Measurements from ENCODE around the gene PLEKHH1. TPM values are rescaled to one million over a fixed set of nuclear protein-coding genes. Genes with fewer than 3 reads are reported as not detected.

The PLEKHH1 gene
- polyA plus RNA-seq (2013, experiment 1 of 2; ENCODE audit: insufficient read length) = 0.84 TPM
- polyA plus RNA-seq (2013, experiment 2 of 2; ENCODE audit: insufficient read length) = 0.86 TPM

DNA sequence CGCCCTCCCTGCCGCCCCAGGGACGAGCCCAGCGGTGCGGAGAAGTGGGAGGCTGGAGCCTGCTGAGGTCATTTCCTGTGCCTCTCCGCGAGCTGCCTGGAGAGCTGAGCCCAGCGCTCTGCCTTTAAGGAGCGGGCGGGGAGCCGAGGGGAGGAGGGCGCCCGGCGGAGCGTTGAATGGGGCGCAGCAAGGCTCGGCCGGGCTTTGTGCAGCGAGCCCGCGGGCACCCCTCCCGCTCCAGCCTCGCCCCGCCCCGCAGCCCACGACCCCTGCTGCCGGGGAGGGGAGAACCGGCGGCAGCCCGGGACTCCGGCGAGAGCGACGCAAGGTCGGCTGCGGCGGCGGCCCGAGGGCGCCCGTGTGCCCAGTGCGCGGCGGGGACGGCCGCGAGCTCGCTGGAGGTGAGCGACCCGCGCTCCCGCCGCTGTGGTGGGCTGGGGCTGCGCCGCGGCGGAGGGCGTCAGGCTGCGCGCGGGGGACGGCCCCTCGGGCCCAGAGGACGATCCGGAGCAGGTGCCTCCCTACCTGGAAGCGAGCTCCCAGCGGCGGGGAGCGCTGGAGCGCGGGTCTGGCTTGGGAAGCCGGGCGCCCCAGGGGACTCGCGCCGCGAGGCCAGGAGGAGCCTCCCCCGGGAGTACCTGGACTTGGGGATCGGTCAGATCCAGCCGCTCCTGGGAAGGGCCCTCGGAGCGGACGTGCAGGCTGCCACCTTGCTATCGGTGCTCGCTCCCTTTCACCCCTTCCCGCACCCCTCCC is at the start of gene PLEKHH1:
PLEKHH1 (plus strand) TSS at position 293 of the 756 bp plus-strand sequence. CDS start 8,578 bp downstream, outside the sequence.
- DNase-seq = peak; percentile 65

DNA sequence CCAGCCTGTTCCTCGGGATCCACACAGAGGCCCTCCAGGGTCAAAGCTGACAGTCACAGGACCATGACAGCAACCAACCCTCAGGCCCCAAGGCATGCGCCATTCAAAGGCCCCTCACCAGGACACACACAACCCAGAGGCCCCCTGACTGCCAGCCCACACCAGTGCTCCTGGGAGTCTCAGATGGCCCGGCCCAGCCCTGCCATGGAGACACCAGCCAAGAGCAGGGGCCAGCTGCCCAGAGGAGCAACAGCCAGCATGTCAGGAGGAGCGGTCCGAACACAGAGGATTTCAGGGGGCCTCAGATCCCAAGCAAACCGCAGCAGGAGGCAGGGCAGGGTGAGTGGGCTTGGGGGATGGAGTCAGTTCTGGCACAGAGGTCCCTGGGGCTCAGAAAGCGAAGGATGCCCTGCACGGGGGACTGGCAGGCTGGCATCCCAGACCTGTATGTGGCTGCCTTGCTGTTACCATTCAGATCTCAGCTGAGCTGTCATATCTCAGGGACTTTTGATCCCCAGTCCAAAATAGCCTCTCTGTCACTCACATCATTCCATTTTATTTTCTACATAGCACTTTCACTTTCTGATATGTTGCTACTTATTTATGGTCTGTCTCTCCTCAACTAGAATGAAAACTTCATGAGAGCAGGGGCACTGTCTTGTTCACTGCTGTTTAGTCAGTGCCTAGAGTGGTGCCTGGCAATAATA is 49.4 kb upstream of the PLEKHH1 start:
- DNase-seq = no peak

DNA sequence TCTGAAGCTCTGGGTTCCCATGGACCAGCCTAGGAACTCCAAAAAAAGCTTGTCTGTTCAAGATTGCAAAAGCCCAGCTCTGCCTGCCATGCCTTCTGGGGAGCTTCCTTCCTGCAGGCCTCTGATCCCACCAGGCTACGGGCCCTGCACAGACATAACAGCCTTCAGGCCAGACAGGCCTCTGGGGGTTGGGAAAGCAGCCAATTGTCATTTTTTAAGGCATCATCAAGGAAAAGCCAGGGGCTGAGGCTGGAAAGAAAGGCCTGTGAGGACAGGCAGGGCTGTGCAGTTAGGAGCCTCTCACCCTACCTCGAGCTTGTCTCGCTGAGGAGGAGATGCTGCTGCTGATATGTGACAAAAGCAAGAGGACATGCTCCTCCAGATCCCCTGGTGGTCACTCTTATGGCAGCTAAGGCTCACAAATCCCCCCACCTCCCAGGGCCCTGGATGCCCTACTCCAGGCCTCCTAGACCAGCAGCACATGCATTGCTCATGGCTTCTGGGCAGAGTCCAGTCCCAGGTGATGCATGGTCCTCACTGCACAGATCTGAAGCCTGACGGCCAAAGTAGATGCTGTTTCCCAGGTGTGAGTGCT is 47.5 kb upstream of the PLEKHH1 start:
- DNase-seq = peak; percentile 58

DNA sequence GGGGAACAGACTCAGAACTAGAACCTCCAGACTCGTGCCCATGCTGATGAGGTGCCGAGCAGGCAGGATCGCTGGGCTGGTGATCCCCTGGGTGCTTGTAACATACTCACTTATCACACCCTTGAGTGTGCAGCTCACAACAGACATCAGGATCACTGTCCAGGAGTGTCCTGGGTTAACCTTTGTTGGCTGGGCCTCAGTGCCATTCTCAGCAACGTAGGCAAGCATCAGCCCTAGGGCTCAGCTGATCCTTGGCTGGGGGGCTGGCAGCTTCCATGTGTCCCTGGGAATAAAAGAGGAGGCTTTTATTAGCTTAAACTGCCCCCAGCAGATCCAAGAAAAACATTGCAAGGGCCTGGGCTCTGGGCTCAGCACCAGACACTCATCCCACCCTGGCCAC is 46.2 kb upstream of the PLEKHH1 start:
- DNase-seq = no peak

DNA sequence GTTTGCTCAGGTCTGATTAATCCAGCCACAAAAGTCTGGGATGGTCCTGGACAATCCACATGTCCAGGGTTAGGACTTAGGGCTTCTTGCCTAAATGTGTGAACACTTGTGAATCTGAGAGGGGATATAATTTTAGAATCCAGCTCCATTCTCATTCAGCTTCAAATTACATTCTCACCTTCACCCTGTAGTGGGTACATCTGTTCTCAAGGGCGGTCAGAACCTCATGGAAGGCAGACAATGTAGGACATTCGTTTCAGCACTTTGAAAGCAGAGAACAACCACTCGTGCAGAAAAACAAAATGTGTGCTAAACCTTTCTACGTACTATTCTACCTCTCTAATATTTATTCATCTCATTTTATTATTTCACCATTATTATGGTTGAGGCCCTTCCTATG is 45.8 kb upstream of the PLEKHH1 start:
- DNase-seq = no peak

DNA sequence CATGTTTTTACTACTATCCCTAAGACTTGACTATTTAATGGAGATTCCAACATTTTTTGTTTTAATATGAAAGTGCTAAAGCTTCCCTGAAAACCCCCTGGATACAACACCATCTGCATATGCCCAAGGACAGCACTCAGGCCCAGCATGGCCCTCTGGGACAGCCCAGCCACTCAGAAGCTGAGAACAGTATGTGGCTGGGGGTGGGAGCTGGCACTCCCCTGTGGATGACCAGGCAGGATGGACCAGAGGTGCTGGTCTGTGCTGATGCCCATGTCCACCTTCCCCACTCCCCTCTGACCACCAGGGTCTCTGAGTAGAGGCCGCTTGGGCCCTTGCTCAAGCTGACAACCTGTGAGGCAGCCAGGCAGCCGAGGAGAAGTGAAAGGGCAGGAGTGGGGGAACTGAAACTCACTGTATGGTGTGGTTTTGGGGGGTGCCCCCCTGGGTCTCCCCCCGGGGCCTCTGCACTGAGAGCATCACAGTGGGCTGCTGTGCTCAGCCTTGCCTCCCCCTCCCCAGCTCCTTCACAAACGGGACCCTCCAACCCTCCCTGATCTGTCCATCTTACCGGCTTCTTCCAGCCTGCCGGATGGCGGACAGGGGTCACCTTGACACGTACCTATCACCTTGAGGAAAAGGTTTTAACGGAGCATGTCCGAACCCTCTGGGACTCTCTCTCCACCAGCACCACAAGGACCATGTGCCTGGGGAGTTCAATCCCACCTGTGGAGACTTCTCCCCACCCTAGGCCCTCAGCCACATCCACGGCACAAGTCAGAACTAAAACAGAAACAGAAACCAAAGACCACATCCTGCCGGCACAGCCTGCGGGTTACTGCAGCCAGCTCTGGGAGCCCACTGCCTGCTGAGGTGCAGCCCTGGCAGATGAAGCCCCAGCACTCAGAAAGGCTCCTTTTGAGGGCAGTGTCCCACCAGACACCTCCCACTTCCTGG is 44.9 kb upstream of the PLEKHH1 start, which contains the start of gene TMEM229B:
TMEM229B (minus strand) TSS at position 785 of the 957 bp plus-strand sequence. CDS start 14,798 bp downstream, outside the sequence.
- no peak for DNase-seq

DNA sequence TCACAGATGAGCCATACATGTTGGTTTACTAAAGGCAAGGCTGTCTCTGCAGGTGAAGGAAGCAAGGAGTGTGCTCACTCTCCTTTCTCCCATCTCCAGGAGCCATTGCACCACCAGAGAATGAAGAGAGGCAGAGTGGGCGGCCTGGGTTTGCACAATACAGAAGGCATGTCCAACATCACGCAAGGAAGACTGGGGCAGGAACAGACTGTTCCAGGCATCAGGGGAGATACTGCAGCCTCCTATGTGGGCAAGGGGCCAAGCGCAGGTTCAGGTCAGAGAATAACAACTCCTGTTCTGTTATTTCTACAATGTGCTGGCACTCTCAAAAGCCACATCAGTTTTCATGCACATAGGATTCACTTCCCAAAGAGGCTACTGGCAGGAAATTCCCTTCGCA is 42.9 kb upstream of the PLEKHH1 start:
- no peak for DNase-seq

DNA sequence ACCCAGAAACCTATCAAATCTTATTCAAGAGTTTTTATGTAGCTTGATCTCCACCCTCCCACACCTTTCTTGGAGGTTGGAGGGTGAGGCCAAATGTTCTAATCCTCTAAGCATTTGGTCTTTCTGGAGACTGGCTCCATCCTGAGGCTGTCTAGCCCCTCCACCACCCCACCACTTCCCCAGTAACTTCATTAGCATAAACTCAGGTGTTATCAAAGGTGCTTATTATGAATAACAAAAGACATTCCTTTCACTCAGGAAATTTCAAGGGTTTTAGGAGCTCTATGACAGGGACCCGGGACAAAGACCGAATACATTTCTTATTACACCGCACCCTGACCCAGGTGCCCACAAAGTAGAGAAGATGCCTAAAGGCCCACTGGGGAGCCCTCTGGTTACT is 41.8 kb upstream of the PLEKHH1 start:
- DNase-seq = no peak

DNA sequence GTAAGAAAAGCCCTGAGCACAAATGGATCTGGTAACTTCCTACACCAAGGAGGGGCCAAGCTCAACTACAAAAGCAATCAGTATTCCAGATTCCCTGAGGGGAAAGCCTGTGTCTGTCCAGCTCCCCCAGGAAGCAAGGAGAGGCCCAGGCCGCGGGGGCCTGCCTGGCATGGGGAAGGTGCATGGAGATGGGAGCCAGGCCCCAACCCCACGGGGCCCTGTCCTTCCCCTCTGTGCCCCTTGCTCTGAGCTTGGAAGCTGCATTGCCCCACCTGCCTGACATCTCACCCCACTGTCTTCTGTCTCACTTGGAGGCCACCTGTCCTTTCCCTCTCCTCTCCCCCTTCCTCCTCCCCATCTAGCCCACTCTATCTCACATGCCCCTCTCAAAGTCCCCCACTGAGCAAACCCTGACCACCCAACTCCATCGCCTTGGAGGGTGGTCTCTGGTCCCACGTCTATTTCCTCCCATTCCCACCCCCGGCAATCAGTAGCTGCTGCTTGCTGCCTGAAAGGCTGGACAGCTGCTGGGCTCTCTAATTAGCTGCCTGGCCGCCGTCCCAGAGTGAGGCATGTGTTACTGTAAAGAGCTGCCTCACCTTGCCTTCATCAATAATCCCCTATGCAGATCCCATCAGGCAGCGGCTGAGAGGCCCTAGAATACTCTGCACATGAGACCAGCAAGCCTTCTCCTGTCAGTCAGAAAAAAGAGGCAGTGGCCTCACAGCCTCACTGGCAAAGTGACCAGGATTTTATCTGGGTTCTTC is 41.2 kb upstream of the PLEKHH1 start:
- no peak for DNase-seq

DNA sequence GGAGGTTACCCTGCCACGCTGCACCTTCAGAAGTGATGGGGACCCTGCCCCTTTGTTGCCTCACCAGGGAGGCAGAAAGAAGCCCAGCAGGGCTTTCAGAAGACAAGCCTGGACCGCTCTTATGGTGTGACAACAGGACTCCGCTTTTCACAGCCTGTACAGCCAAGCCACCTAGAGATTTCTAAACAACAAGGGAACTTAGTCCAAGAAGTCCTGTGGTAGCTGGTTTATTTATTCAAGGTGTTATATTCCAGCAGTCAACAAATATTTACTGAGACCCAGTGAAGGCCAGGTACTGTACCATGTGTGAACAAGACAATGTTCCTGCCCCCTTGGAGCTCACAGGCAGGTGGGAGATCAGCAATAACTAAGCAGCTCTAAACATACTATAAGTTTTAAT is 40.6 kb upstream of the PLEKHH1 start:
- DNase-seq = no peak

DNA sequence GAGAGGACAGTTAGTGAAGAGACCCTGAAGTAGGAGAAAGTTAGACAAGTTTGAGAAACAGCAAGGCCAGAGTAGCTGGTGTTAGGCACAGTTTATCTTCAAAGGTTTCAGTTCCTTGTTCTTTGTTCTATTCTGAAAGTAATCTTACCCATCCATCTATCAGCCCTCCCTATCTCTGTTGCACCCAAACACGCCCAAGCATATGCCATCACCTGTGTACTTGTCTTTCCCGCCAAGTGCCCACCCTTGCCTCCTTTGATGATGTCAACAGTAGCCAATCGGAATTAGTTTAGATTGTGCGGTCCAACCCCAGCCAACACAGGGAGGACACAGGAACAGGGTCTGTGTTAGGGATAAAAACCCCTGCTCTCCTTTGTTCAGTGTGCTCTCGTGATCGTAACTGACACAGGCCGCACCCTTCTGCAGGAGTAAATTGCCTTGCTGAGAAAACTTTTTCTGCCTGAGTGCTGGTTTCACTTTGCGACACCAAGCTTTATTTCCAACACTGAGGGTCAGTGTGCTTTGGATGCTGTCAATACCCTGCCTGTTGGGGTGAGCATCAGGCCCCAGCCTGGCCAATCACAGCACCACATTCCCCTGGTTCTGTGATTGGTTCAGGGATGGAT is 39.9 kb upstream of the PLEKHH1 start:
- DNase-seq = no peak

DNA sequence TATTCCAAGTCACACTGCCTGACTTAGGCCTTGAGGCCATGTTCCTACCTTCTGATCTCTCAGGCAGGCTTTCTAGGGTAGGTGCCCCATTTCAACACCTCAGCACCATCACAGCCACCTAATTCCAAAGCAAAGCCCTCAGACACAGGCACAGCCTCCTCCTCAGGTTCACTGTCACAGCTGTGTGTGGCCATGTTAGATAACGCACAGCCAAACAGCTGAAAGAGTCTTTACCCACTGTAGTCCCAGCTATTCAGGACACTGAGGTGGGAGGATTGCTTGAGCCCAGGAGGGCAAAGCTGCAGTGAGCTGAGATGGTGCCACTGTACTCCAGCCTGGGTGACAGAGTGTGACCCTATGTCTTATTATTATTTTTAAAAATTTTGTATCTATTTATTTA is 37.3 kb upstream of the PLEKHH1 start:
- DNase-seq = no peak

DNA sequence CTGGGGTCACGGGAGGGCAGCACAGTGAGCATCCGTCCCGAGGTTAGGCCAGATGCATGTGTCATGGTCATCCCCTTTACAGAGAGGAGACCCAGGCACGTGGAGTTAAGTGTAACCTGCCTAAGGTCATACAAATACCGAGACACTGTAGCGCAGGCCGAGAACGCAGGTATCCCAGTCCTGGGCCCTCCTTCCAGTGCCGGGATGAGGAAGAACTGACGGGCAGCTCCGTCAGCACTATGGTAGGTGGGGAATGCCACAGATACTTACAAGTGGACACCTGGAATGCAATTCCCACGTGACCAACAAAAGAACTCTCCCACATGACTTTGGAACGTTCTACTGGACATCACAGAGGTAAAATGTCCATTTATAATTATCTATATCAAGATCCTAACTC is 35.9 kb upstream of the PLEKHH1 start:
- DNase-seq = no peak

DNA sequence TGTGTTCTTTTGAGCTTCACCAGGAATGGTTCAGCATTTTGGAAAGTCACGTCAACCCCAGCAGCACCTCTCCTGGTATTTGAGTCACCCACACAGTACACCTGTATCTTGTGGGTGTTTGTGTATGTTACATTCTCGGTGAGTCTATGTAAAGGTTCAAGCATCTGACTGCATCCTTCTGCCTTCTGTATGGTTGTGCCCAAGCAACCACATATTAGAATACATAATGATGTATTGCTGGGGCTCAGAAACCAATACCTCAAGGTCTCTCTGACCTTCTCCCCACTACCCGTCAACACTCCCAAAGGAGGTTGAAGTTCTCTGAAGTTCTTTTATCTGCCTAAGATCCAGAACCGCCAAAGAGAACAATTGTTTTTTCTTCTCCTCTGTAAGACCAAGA is 35.4 kb upstream of the PLEKHH1 start:
- no peak for DNase-seq

DNA sequence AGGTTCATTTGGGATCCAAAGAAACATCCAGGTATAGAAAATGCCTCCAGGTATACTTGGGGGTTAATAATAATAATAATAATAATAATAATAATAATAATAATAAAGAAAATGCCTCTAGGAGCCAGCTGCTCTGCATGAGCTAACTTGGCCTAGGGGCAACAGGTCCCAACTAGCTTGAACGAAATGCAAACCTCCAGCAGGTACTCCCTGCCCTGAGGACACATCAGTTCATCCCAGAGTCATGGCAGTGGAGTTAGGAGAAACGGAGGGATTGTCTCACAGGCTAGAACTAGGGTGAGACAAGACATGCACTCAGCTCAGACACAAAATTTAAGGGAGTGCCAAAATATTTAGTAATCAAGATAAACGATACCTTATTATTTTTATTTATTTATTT is 32.1 kb upstream of the PLEKHH1 start:
- DNase-seq = no peak

DNA sequence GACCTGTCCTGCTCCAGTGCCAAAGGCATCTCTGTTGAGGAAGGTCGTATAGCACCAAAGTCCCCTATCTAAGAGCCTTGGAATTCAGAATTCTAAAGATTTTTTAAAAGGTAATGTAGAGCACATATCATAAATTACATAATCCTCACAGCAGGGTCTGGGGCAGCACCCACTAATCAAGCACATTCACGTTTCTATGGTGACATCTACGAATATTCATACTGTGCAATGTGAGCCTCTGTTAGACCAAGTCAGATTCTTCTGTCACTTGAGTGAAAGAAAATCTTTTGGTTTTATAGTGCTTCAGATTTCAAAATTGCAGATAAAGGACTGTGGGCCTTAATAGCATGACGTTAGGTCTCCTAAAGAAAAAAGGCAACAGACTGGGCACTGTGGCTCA is 31.4 kb upstream of the PLEKHH1 start:
- no peak for DNase-seq

DNA sequence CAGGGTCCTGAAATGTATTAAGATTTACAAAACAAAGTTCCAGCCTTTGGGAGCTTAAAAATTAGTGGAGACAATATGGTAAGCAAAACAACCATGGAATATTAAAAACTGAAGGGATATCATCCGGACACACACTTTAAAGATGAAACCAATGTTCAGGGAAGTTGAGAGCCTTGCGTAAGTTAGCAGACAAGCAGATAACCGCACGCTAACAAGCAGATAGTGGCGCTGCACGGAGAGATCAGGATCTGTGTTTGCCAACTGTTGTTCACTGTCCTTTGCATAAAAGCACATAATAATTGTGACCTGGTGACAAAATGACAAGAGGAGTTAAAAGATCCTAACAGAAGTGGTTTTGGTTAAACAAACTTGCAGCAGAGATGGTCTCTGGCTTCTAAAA is 30.2 kb upstream of the PLEKHH1 start:
- DNase-seq = no peak

DNA sequence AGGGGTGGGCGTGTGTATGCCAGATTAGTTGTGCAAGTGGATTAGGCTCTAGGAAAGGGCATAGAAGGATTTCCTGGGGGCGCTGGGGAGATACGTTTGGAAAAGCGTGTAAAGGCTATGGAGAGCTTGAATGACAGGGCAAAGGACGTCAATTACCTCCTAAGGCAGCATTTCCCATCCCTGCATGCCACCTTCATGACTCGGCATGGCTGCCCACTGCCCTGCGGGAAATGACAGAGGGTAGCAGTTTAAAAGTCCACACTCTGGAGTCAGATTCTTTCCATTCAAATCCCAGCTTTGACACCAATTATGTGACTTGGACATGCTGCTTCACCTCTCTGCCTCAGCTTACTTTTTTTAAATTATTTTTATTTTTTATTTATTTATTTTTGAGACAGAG is 29.8 kb upstream of the PLEKHH1 start:
- no peak for DNase-seq

DNA sequence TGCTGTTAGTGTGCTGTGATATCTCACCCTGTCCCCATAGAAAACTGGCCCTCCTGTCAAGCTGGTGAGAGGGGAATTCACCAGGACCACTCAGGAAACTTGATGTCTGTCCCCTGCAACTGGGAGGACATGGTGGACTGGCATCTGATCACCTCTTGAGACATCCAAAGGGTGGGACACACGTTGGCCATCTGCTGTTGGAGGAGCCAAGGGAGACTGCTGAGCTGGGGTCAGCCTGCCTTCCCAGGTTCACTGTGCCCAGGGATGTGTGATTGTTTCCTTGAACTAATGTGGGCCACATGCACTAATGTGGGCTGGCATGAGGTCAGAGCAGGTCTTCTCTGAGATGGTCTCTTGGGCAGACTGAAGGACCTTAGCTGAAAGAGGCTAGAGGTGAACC is 27.8 kb upstream of the PLEKHH1 start:
- DNase-seq = no peak

DNA sequence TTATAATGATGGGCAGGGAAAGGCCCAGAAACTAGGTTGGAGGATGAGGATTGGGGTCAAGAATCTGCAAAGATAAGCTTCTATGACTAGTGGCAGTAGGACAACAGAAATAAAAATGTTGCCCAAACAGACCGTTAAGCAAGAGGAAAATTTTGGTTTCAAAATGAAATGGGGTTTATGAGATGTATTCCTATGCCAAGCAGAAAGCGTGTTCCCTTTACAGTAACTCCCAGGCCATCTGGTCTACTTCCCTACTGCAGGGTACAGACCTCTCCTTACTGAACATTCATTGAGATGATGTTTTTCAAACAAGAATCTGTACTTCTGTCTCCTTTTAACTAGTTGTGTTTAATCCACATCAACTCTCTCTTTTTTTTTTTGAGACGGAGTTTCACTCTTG is 24.1 kb upstream of the PLEKHH1 start:
- no peak for DNase-seq

DNA sequence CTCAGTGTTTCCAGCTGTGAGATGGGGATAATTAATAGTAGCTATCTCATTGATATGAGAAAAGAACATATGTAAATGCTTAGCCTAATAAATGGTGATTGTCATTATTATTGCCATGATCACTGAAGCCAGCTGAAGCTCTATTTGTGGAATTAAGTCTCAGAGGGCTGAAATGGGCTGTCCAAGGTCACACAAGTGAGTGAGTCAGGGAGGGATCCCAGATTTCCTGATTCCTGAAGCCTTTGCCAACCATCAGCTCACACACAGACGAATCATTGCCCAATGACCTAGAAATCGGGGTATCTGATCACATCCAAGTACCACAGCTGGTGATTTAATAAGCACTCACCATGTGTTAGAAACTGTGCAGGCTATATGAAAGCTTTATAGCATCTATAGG is 23.0 kb upstream of the PLEKHH1 start:
- DNase-seq = no peak

Measured in fibroblast of skin of scalp (primary cell).